H1 (cell line): ENCODE data around the gene ROM1. TPM values are rescaled to one million over a fixed set of nuclear protein-coding genes. Genes with fewer than 3 reads are reported as not detected.

Experiments
- CTCF ChIA-PET: fragments of 300-600 bp; sonication (Branson Sonifier 250); formaldehyde crosslinking; loops from one replicate; lab custom pipeline; 2021; ENCODE audit not compliant: partially characterized antibody; lab: Charles Lee
- POLR2A ChIA-PET: fragments of 300-600 bp; sonication (Branson Sonifier 250); formaldehyde crosslinking; loops from one replicate; lab custom pipeline; 2021; ENCODE audit warnings: inconsistent platforms; ENCODE audit not compliant: partially characterized antibody; lab: Charles Lee
- DNase-seq, 2 experiments: peaks; one replicate each; pipeline versions ENCODE4 v3.0.0 to v3.0.0-alpha.2; 2010 to 2022; ENCODE audit warnings: low spot score in 2 of 2, low read depth in 1 of 2, mixed read lengths in 1 of 2
- FAIRE-seq: peaks from 2 replicates; lab custom pipeline; 2011; peaks lifted over from hg19 to GRCh38; lab: Jason Lieb, UNC
- H2AFZ ChIP-seq: 2 replicates; pipeline ENCODE4 v1.8.1; 2012; ENCODE audit warnings: low read length, inconsistent platforms
- H2AK5ac ChIP-seq: 2 replicates; pipeline ENCODE4 v1.6.1; 2013; ENCODE audit warnings: low read depth, low read length
- H2BK120ac ChIP-seq: replicated peaks from 2 replicates; pipeline ENCODE3; 2013; ENCODE audit warnings: low read depth, low read length, inconsistent platforms
- H2BK12ac ChIP-seq: 2 replicates; pipeline ENCODE4 v1.6.1; 2013; ENCODE audit warnings: low read depth, low read length
- H2BK15ac ChIP-seq: 2 replicates; pipeline ENCODE4 v1.6.1; 2013; ENCODE audit warnings: low read length
- H2BK20ac ChIP-seq: 2 replicates; pipeline ENCODE4 v1.6.1; 2013; ENCODE audit warnings: low read length
- H2BK5ac ChIP-seq: 2 replicates; pipeline ENCODE4 v1.6.1; 2013; ENCODE audit warnings: low read depth, low read length
- H3K14ac ChIP-seq: 2 replicates; pipeline ENCODE4 v1.6.1; 2013; ENCODE audit warnings: inconsistent platforms; ENCODE audit not compliant: insufficient read length
- H3K18ac ChIP-seq: 2 replicates; pipeline ENCODE4 v1.6.1; 2013; ENCODE audit warnings: low read length; ENCODE audit errors: extremely low read depth
- H3K23ac ChIP-seq: 2 replicates; pipeline ENCODE4 v1.6.1; 2013; ENCODE audit warnings: inconsistent platforms; ENCODE audit not compliant: insufficient read length
- H3K23me2 ChIP-seq: 2 replicates; pipeline ENCODE4 v1.6.1; 2013; ENCODE audit warnings: low read depth, low read length
- H3K27ac ChIP-seq: 2 replicates; pipeline ENCODE4 v1.6.1; 2011; ENCODE audit warnings: low read depth, low read length, inconsistent platforms
- H3K27me3 ChIP-seq, 4 experiments: replicated peaks in 1 of 4; 1 replicate in 1 of 4; 2 replicates in 3 of 4; pipeline versions ENCODE4 v1.6.1 to v1.8.1; 2011 to 2013; ENCODE audit warnings: low read length in 3 of 4, mild to moderate bottlenecking in 3 of 4, inconsistent platforms in 2 of 4, mixed read lengths in 2 of 4, moderate library complexity in 1 of 4; ENCODE audit not compliant: control insufficient read depth in 3 of 4, insufficient read depth in 3 of 4; ENCODE audit errors: extremely low read depth in 1 of 4
- H3K36me3 ChIP-seq, 4 experiments: 2 replicates each; pipeline versions ENCODE4 v1.6.1 to v1.8.1; 2011 to 2013; ENCODE audit warnings: mild to moderate bottlenecking in 4 of 4, low read length in 3 of 4, moderate library complexity in 2 of 4, control low read depth in 1 of 4, inconsistent platforms in 1 of 4; ENCODE audit not compliant: insufficient read depth in 4 of 4, control insufficient read depth in 2 of 4
- H3K4ac ChIP-seq: replicated peaks from 2 replicates; pipeline ENCODE3; 2013; ENCODE audit warnings: low read length, low read depth, mixed read lengths, inconsistent platforms; ENCODE audit not compliant: insufficient read length
- H3K4me1 ChIP-seq, 4 experiments: replicated peaks in 1 of 4; 1 replicate in 1 of 4; 2 replicates in 3 of 4; pipeline versions ENCODE4 v1.6.1 to v1.8.1; 2011 to 2013; ENCODE audit warnings: low read length in 3 of 4, inconsistent platforms in 2 of 4, mixed read lengths in 1 of 4; ENCODE audit not compliant: insufficient read depth in 4 of 4, control insufficient read depth in 3 of 4
- H3K4me2 ChIP-seq, 2 experiments: 2 replicates each; pipeline versions ENCODE4 v1.6.1 to v1.8.1; 2011 to 2013; ENCODE audit warnings: low read depth in 2 of 2, low read length in 2 of 2, control low read depth in 1 of 2, inconsistent platforms in 1 of 2, mild to moderate bottlenecking in 1 of 2; ENCODE audit not compliant: insufficient read depth in 1 of 2
- H3K4me3 ChIP-seq, 4 experiments: fragments of 200-600, 300-600 bp in 1 of 4; sonication (generic), shearing (Covaris generic), sonication (Bioruptor Twin) in 1 of 4; 2 replicates each; pipeline versions ENCODE4 v1.5.1 to v1.8.1; 2011 to 2016; ENCODE audit warnings: low read length in 4 of 4, low read depth in 3 of 4, control low read depth in 2 of 4, inconsistent platforms in 2 of 4, mild to moderate bottlenecking in 2 of 4, mixed read lengths in 1 of 4, moderate library complexity in 1 of 4; ENCODE audit not compliant: insufficient read depth in 2 of 4; ENCODE audit errors: extremely low read depth in 1 of 4
- H3K56ac ChIP-seq: replicated peaks from 2 replicates; pipeline ENCODE3; 2013; ENCODE audit warnings: low read depth, mild to moderate bottlenecking, mixed read lengths, low read length, inconsistent platforms; ENCODE audit not compliant: insufficient read length
- H3K79me1 ChIP-seq: 2 replicates; pipeline ENCODE4 v1.6.1; 2013; ENCODE audit warnings: low read depth, low read length, control low read depth
- H3K79me2 ChIP-seq, 2 experiments: 2 replicates each; pipeline versions ENCODE4 v1.6.1 to v1.8.1; 2012 to 2013; ENCODE audit warnings: low read length in 2 of 2, mild to moderate bottlenecking in 2 of 2, inconsistent platforms in 1 of 2; ENCODE audit not compliant: insufficient read depth in 2 of 2, control insufficient read depth in 1 of 2
- H3K9ac ChIP-seq, 4 experiments: replicated peaks in 1 of 4; 1 replicate in 1 of 4; 2 replicates in 3 of 4; pipeline versions ENCODE4 v1.6.1 to v1.8.1; 2011 to 2013; ENCODE audit warnings: low read depth in 3 of 4, low read length in 3 of 4, control low read depth in 2 of 4, mild to moderate bottlenecking in 2 of 4, moderate library complexity in 2 of 4, inconsistent platforms in 1 of 4; ENCODE audit errors: extremely low read depth in 1 of 4
- H3K9me3 ChIP-seq, 2 experiments: 2 replicates each; pipeline versions ENCODE4 v1.6.1 to v1.8.1; 2012 to 2013; ENCODE audit warnings: mild to moderate bottlenecking in 2 of 2, moderate library complexity in 2 of 2, control low read depth in 1 of 2, inconsistent platforms in 1 of 2, low read depth in 1 of 2, low read length in 1 of 2, mixed read lengths in 1 of 2; ENCODE audit not compliant: insufficient read depth in 2 of 2
- H4K20me1 ChIP-seq, 2 experiments: replicated peaks in 1 of 2; 2 replicates each; pipeline versions ENCODE3 to v1.8.1; 2011 to 2013; ENCODE audit warnings: inconsistent platforms in 2 of 2, low read length in 2 of 2, mild to moderate bottlenecking in 1 of 2; ENCODE audit not compliant: insufficient read depth in 2 of 2, control insufficient read depth in 1 of 2
- H4K5ac ChIP-seq: 2 replicates; pipeline ENCODE4 v1.6.1; 2013; ENCODE audit warnings: low read length, low read depth, mixed read lengths, inconsistent platforms; ENCODE audit not compliant: insufficient read length
- H4K8ac ChIP-seq: 2 replicates; pipeline ENCODE4 v1.8.0; 2013; ENCODE audit warnings: mild to moderate bottlenecking, moderate library complexity, low read length, inconsistent platforms; ENCODE audit not compliant: insufficient read depth; ENCODE audit errors: extremely low read depth
- H4K91ac ChIP-seq: replicated peaks from 2 replicates; pipeline ENCODE3; 2013; ENCODE audit warnings: low read length, mixed read lengths, inconsistent platforms; ENCODE audit not compliant: insufficient read length
- EGR1 ChIP-seq: IDR thresholded peaks from 2 replicates; pipeline ENCODE4 v1.6.1; 2011; ENCODE audit warnings: low read depth, low read length, borderline replicate concordance
- KDM4A ChIP-seq: IDR thresholded peaks from one replicate; pipeline ENCODE4 v1.7.1; 2012; ENCODE audit warnings: low read depth, mild to moderate bottlenecking, moderate library complexity, low read length, inconsistent platforms; ENCODE audit not compliant: severe bottlenecking
- KDM5A ChIP-seq: fragments of 200-600 bp; IDR thresholded peaks from 2 replicates; pipeline ENCODE4 v1.7.1; 2012; ENCODE audit warnings: mild to moderate bottlenecking, low read length, inconsistent platforms, mixed read lengths
- TBP ChIP-seq: IDR thresholded peaks from 2 replicates; pipeline ENCODE4 v1.6.1; 2011; ENCODE audit warnings: low read depth, low read length, improper control_type of control experiment
- TEAD4 ChIP-seq: IDR thresholded peaks from 2 replicates; pipeline ENCODE4 v1.6.1; 2012; ENCODE audit warnings: low read depth, low read length, inconsistent platforms, mixed read lengths
- WGBS, 2 experiments: shearing (Covaris generic) in 1 of 2; methylation state at CpG; one replicate each; pipeline versions ENCODE4 v1.1.6 to v1.1.7; 2013 to 2015; ENCODE audit warnings: low lambda C conversion rate in 2 of 2, mixed read lengths in 2 of 2, inconsistent platforms in 1 of 2, low coverage in 1 of 2, missing lambda C conversion rate in 1 of 2; ENCODE audit not compliant: insufficient replicate concordance in 2 of 2, insufficient coverage in 1 of 2, insufficient read length in 1 of 2; ENCODE audit errors: extremely low coverage in 1 of 2, missing lambda C conversion rate in 1 of 2; 5-methylcytosine and 5-hydroxymethylcytosine counted together
- polyA plus RNA-seq, 7 experiments: library from polyadenylated mRNA; depleted of rRNA in 3 of 7; stranded (reverse) in 5 of 7; unstranded in 2 of 7; fragments of >200 nt in 5 of 7; fragments of 200-250 nt in 2 of 7; gene quantifications; 1 replicate in 5 of 7; 2 replicates in 1 of 7; 4 replicates in 1 of 7; pipeline versions ENCODE4 v1.2.1 to v1.2.3, GENCODE V29; 2011 to 2013; ENCODE audit warnings: missing spikeins in 2 of 7, mixed read lengths in 2 of 7
- total RNA-seq: library from RNA; stranded (reverse); fragmentation: NEBNext Ultra II Directional; extraction: Animal tissue kit (Norgen Biotek cat#: 25700); gene quantifications from 2 replicates; pipeline ENCODE4 v1.2.1, GENCODE V29; 2021
- TF ChIP-seq, protein P1 (sequence below): IDR thresholded peaks from 2 replicates; pipeline ENCODE4 v1.6.1; 2011; ENCODE audit warnings: low read depth, mild to moderate bottlenecking, low read length; ENCODE audit not compliant: insufficient read depth
- TF ChIP-seq, protein P2 (sequence below), 3 experiments: IDR thresholded peaks; 1 replicate in 2 of 3; 2 replicates in 1 of 3; pipeline versions ENCODE4 v1.5.1 to v1.6.1; 2011; ENCODE audit warnings: low read length in 3 of 3, mild to moderate bottlenecking in 3 of 3, inconsistent platforms in 2 of 3, low read depth in 1 of 3, moderate library complexity in 1 of 3; ENCODE audit not compliant: insufficient read depth in 1 of 3; ENCODE audit errors: control extremely low read depth in 1 of 3

ROM1 gene
- total and polyA plus RNA-seq, 2 of the 8 experiments (the other 6 are each of a cell fraction or from before 2014, with no cell fraction given), result 0.86 to 2.2 TPM

DNA sequence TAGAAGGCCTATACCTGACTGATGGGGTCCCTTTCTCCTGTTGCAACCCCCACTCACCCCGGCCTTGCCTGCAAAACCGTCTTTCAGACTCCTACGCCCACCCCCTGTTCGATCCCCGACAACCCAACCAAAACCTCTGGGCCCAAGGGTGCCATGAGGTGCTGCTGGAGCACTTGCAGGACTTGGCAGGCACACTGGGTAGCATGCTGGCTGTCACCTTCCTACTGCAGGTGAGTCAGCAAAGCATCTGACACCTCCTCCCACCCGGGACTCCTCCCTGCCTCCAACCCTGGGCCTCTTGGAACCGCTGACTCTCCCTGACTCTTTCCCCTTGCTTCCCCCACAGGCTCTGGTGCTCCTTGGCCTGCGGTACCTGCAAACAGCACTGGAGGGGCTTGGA lies 1.2 kb downstream of the ROM1 start:
- H3K27ac ChIP-seq, result no peak overlapping the region
- H3K4me2 ChIP-seq, result no peak overlapping the region
- H4K91ac ChIP-seq, result no peak overlapping the region
- H2BK12ac ChIP-seq, result no peak overlapping the region
- H2BK5ac ChIP-seq, result no peak overlapping the region
- H3K9ac ChIP-seq, result no peak overlapping the region
- H3K18ac ChIP-seq, result no peak overlapping the region
- no peak overlapping the region for H3K4ac ChIP-seq
- no peak overlapping the region for H3K4me3 ChIP-seq
- H3K4me1 ChIP-seq, result peaks cover 0 to 19% (median 12%) of the 10 kb centered on the region in 4 experiments; a peak in 6 of 7 replicates
- no peak overlapping the region for H2AK5ac ChIP-seq
- no peak overlapping the region for H2BK15ac ChIP-seq
- CTCF ChIA-PET, result interaction anchor here (1.8 kb wide), 1 partner anchor 21 kb away, joined by 10 read pairs; no protein-coding TSS in a partner anchor
- H2BK20ac ChIP-seq, result no peak overlapping the region
- no peak overlapping the region for H3K56ac ChIP-seq
- no peaks in the 10 kb centered on the region for H4K20me1 ChIP-seq
- H2AFZ ChIP-seq, result no peak overlapping the region
- peaks cover 0 to 3% (median 2%) of the 10 kb centered on the region in 4 experiments; a peak in 1 of 7 replicates for H3K27me3 ChIP-seq
- H3K79me2 ChIP-seq, result no peaks in the 10 kb centered on the region
- H2BK120ac ChIP-seq, result no peak overlapping the region
- TF ChIP-seq KDM4A, result no peak
- no peak for TF ChIP-seq TBP
- TF ChIP-seq, protein P1, sequence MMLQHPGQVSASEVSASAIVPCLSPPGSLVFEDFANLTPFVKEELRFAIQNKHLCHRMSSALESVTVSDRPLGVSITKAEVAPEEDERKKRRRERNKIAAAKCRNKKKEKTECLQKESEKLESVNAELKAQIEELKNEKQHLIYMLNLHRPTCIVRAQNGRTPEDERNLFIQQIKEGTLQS, result no peak
- TF ChIP-seq TEAD4, result no peak
- TF ChIP-seq KDM5A, result no peak
- TF ChIP-seq, protein P2, sequence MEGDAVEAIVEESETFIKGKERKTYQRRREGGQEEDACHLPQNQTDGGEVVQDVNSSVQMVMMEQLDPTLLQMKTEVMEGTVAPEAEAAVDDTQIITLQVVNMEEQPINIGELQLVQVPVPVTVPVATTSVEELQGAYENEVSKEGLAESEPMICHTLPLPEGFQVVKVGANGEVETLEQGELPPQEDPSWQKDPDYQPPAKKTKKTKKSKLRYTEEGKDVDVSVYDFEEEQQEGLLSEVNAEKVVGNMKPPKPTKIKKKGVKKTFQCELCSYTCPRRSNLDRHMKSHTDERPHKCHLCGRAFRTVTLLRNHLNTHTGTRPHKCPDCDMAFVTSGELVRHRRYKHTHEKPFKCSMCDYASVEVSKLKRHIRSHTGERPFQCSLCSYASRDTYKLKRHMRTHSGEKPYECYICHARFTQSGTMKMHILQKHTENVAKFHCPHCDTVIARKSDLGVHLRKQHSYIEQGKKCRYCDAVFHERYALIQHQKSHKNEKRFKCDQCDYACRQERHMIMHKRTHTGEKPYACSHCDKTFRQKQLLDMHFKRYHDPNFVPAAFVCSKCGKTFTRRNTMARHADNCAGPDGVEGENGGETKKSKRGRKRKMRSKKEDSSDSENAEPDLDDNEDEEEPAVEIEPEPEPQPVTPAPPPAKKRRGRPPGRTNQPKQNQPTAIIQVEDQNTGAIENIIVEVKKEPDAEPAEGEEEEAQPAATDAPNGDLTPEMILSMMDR (IDR thresholded peaks at IDR 0.05; ENCODE audit: control extremely low read depth in 1 of 3, insufficient read depth in 1 of 3, low read depth in 1 of 3, low read length in 3 of 3), result no peak
- no peak for TF ChIP-seq EGR1
- no peaks in the 10 kb centered on the region; a peak in 1 of 8 replicates for H3K36me3 ChIP-seq
- no peak overlapping the region for H3K23ac ChIP-seq
- WGBS, 2 experiments, result 78% methylated on average over 8 of the region's 8 CpGs; no CpG with 5 or more reads in 1 of the 2 experiments
- DNase-seq, result no peak
- POLR2A ChIA-PET, result interaction anchor here (1.4 to 15.8 kb wide), 3 partner anchors 12 to 51 kb away, joined by 3 to 235 read pairs (median 36); partner anchors contain the start of genes C11orf98, CSKMT, MTA2 and TUT1
- H3K14ac ChIP-seq, result no peak overlapping the region
- no peaks in the 10 kb centered on the region for H3K79me1 ChIP-seq
- no peak overlapping the region for H4K5ac ChIP-seq
- H3K9me3 ChIP-seq, result no peaks in the 10 kb centered on the region
- FAIRE-seq, result no peak
- H3K23me2 ChIP-seq, result peaks cover 9% of the 10 kb centered on the region; the same call in 1 of the 2 replicates
- H4K8ac ChIP-seq, result peak overlapping the region; percentile 71
